GM19455 (cell line): Measurements from ENCODE around the gene RALGPS1.

ENCODE experiments used
- ATAC-seq: cut with Tn5 transposase; IDR thresholded peaks from one replicate; pipeline ENCODE4 v1.9.1; 2021; ENCODE audit not compliant: unreplicated experiment

The RALGPS1 gene

DNA sequence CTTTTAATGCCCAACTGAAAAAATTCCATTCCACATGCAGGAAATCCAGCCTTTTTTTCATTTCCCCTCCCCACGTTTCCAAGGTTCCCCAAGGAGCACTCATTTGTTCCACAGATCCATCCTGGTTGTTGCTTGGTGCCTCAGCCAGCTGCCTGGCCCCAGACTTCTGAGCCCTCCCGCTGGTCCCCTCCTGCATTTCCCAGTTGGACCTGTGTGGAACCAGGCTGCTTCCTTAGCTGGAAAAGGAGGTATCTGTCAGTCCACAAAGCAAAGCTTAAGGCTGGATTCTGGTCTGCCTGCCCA is 163.0 kb downstream of the RALGPS1 start:
- ATAC-seq, result no peak

DNA sequence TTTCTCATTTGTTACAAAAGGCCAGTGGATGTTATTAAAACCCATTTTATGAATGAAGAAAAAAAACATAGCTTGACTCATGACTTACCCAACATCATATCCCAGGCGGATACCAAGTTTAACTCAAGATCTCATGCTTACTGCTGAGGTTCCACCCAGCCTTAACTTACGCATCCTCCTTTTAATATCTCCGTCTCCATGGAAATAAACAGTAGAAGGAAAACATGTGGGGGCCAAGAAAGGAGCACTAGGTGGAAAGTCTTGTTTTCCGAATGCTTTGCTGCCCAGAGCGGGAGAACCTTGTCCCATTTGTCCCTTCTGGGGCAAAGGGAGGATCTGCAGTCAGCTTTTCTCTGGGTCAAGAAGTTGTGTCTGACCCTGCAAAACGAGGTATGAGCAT is 163.8 kb downstream of the RALGPS1 start:
- no peak for ATAC-seq

DNA sequence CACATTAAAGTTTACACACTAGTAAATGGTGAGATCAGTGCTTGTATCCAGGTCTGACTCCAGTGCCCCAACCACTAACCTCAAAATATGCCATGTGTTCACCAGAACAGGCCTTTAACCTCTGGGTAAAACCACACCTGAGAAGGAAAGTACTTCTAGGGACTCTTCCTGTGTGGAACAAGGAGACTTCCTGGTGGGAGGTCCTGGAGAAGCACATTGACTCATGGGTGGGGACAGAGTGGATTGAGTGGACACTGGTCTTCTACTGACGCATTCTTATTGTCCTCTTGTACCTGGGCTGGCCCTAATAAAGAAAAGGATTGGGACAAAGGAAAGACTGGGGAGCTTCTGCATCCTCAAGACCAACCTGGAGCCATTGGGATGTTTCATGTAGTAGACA is 164.4 kb downstream of the RALGPS1 start:
- no peak for ATAC-seq

- ATAC-seq, result no peak
Observed at GRCh38 chr9:127079446-127080140, 165.0 kb downstream of the RALGPS1 start.

GRCh38 chr9:127081250-127082185 is 166.9 kb downstream of the RALGPS1 start:
- ATAC-seq, result no peak

DNA sequence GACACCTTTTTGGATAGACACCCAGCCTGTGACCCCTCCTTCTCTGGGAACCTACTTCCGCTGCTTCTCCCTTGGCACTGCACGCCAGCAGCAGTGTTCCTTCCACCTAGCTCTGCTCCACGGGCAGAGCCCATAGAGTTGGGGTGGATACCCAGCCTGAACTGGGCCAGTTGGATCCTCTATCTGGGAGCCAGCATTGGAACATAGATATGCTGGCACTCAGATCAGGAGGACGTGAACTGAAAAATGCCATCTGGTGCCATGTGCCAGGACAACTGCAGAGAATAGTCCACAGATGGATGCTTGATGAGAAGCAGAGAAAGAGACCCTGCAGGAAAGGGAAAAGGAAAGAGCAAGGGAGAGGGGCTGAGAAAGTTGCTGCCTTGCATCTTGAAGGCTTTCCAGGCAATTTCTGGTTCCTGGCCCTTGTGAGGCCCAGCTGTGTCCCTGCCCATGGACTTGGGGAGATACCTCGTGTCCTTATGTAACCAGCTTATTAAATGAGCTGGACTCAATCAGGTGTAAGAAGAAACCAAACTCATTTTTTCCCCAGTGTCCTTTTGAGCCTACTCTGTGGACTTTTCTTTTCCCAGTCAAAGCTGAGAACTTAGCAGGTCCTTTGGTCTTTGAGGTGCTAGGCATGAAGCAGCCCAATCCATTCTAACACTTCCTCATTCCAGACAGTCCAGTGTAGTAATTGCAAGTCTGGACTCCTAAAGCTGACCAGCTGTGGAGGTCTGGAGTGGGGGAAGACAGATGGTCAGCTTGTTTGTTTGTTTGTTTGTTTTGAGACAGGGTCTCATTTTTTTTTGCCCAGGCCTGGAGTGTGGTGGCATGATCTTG is 168.8 kb downstream of the RALGPS1 start:
- ATAC-seq, result no peak

- no peak for ATAC-seq
Observed at GRCh38 chr9:127084076-127085039, 169.8 kb downstream of the RALGPS1 start.

DNA sequence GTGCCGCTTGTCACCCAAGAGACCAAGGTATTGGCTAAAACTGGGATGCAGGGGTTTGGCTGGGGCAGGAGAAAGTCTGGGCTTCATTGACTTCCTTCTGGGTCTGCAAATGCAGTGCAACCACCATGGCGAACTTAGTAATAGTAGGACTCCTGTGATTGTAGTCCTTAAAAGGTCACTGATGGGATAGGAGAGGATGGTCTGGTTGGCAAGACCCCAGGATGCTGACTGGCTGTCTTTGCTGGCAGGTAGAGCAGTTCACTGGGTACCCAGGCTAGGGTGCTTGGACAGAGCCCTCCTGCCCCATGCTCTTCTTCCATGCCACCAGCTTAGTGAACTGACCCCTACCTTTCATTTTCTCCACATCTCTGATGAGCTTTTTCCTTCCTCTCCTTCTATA is 170.6 kb downstream of the RALGPS1 start:
- no peak for ATAC-seq

DNA sequence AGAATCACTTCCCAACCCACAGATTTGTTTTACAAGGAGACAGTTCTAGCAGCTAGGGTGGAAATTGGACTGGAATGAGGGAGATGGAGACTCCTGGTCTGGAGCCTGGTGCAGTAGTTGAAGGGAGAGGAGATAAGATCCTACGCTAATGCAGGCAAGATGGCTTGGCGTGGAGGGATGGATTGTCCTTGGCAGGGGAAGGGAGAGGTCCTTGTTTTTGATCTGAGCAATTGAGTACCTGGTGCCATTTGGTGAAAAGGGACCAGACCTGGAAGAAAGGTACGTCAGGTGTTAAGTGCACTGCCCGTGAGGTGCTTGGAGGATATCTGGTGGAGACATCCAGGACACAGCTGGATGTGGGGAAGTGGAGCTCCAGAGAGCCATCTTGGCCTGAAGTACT is 172.2 kb downstream of the RALGPS1 start:
- ATAC-seq, result no peak

DNA sequence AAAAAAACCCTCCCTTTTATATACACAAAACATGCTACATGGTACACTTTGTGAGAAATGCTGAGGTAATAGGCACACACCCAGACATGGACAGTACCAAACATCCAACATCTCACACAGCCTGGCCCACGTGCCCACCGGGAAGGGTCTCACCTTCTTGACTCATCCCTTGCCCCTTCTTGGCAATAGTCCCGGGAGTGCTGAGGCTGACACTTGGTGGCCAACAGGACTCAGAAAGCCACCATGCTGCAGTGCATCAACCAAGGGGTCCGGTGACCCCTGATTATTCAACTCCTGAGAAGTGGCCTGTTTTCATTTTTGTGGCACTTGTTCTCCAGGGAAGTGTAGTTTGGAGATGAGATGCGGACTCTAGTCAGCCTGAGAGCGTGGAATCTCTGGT is 172.8 kb downstream of the RALGPS1 start:
- ATAC-seq, result no peak

- ATAC-seq, result no peak
Observed at GRCh38 chr9:127087836-127088235, 173.3 kb downstream of the RALGPS1 start.

- no peak for ATAC-seq
Observed at GRCh38 chr9:127088724-127089615, 174.4 kb downstream of the RALGPS1 start.

DNA sequence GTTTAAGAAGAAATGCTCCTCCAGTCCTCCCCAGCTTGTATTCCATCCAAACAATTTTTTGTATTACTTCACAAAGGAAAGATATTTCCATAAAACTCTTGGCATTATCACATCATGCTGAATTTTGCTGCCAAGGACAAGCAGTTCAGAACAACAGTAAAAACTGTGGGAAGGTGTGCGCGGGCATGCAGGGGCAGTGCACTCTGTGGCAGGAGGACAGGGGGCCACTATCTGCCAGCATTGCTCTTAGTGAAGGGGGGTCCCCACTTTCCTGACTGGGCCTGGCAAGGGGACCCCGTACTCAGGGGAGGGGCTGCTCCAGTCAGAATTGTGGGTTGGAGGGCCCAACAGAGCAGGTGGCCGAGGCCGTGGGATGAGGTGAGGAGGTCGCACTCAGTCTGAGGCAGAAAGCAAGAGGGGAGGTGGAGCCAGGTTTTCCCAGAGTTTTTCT is 175.1 kb downstream of the RALGPS1 start:
- ATAC-seq, result no peak

DNA sequence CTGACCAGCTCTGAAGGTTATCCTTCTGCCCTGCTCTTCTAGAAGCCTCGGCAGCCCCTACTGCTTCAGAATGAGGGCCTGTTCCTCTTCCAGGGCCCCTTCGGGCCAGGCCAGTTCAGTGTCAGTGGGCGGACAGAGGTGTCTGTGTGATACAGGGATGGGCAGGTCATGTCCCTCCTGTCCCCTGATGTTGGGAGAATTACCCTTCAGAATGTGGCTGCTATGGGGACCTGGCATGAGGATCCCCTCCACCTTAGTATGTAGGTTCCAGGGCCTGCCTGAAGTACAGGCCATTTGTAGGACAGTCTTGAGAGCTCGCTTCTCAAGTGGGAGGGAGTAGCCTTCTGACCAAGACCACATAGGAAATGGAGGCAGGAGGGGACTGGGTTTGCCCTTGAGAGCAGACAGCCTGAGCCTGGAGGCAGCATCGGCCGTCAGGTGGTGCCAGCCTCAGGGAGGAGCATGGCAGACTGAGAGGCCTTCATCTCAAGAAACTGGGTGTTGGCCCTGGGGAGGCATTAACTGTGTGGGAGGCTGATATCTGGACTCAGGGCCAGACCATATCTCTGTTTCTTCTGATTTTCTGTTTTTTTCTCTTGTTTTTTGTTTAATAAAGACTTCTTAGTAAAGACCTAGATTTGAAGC is 175.9 kb downstream of the RALGPS1 start:
- no peak for ATAC-seq

DNA sequence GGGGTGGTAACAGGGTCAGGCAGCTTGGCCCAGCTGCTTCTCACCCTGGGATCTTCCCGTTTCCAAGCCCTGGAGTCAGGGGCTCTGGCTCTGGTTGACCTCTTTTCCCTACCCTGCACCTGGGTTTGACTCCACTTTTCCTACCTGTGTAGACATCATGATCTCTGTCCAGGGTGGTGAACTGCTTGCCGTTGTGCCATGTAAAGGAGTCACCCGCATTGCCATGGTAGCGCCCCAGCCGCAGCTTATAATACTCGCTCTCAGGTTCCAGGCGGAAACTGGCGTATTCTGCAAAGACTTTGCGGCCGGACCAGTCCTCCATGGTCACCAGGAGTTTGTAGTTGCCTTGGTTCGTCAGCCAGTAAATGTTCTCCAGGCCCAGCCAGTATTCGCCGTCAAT is 176.9 kb downstream of the RALGPS1 start:
- ATAC-seq, result no peak

DNA sequence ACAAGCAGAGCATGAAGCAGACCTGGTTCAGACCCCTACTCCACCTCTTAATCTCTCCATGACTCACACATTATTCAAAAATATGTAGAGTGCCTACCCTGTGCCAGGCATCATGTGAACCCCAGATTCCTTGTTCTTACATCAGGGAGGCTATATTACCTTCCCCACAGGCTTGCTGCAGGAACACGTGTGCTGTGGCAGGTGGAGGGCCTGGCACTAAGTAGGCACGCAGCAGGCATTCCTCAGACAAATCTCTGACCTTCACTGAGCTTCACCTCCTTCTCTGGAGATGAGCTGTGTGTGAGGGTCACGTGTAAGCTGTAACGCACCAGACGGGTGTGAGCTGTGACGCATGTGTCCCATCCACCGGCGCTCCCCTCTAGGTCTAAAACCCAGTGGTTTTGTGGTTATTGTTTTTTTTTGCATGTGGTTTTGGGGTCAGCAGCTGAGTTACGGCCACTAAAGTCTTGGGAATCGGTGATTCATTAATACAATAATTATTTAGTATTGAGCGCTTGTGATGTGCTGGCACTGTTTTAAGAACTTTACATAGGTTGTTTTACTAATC is 177.5 kb downstream of the RALGPS1 start:
- ATAC-seq, result no peak

DNA sequence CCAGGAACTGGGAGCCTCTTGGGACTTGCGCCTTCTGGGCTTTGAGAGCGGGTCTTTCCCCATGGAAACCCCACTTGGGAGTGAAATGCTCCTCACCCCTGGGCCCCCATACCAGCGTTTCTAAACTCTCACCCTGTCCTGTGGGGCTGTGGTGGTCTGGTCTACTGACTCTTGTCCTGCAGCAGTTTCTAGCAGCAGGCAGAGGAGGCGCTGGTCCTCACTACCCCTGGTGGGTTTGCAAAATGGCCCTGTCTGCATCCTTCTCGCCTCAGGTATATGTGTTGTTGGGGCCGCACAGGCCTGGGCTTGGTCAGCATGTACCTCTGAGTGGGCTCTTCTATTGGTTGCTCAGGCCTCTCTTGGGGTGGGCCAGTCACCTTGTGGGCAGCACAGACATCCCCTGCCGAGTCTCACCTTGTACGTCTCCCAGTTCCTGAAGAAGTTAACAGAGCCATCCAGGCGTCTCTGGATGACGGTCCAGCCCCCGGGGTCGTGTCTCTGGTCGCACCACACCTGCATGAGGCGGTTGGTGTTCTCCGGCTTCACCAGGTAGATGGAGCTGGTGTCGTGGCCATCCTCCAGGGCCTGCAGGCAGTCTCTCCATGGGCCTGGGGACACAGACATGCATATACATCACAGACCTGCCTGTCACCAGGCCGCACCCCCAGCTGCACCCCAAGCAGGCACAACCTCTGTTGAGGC is 178.9 kb downstream of the RALGPS1 start:
- ATAC-seq, result no peak

DNA sequence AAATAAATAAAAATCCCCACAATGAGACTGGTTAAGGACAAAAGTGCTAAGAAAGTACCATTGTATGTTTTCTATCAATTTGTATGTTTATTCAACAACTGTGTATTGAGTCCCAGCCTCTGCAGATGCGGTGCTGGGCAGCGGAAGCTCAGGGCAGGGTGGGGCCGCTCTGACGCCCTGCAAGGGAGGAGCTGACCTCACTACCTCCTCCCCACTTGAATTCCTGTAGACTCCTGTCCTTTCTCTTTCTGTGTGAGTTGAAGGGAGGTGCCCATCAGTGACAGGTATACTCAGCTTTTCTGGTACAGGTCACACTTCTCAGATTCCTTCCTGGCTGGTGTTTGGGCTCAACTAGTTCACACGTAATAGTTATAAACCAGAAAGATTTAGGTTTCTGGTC is 180.8 kb downstream of the RALGPS1 start:
- no peak for ATAC-seq
